HG03060 (cell line): ENCODE results near the gene EFTUD2.

ENCODE experiments used
- ATAC-seq: cut with Tn5 transposase; IDR thresholded peaks from one replicate; pipeline ENCODE4 v1.9.1; 2021; ENCODE audit warnings: low read depth, moderate number of reproducible peaks; ENCODE audit not compliant: unreplicated experiment

Gene EFTUD2

GRCh38 chr17:44926821-44927525 lies 27.7 kb upstream of the EFTUD2 start:
- ATAC-seq = no peak

- ATAC-seq = no peak
Observed at GRCh38 chr17:44925731-44926697, 26.8 kb upstream of the EFTUD2 start.

GRCh38 chr17:44924107-44924544 lies 24.9 kb upstream of the EFTUD2 start:
- no peak for ATAC-seq

- ATAC-seq = no peak
Observed at GRCh38 chr17:44922746-44923470, 23.7 kb upstream of the EFTUD2 start.

- ATAC-seq = no peak
Observed at GRCh38 chr17:44922136-44922535, 22.9 kb upstream of the EFTUD2 start.

- no peak for ATAC-seq
Observed at GRCh38 chr17:44921122-44921882, 22.1 kb upstream of the EFTUD2 start.

GRCh38 chr17:44920565-44920940 lies 21.3 kb upstream of the EFTUD2 start:
- no peak for ATAC-seq

GRCh38 chr17:44919885-44920564 lies 20.8 kb upstream of the EFTUD2 start:
- no peak for ATAC-seq

- ATAC-seq = no peak
Observed at GRCh38 chr17:44919411-44919810, 20.2 kb upstream of the EFTUD2 start.

GRCh38 chr17:44918006-44918405 lies 18.8 kb upstream of the EFTUD2 start:
- ATAC-seq = no peak

GRCh38 chr17:44917456-44917855 lies 18.2 kb upstream of the EFTUD2 start:
- ATAC-seq = no peak

- no peak for ATAC-seq
Observed at GRCh38 chr17:44916781-44917241, 17.6 kb upstream of the EFTUD2 start.

- ATAC-seq = no peak
Observed at GRCh38 chr17:44915862-44916780, 16.9 kb upstream of the EFTUD2 start.

- ATAC-seq = no peak
Observed at GRCh38 chr17:44915321-44915726, 16.1 kb upstream of the EFTUD2 start, which contains the start of gene GFAP. Gene GFAP (minus strand): TSS chr17:44915500. CDS start chr17:44915486, 14 bp downstream.

- no peak for ATAC-seq
Observed at GRCh38 chr17:44914698-44915271, 15.5 kb upstream of the EFTUD2 start.

GRCh38 chr17:44914148-44914547 lies 14.9 kb upstream of the EFTUD2 start:
- no peak for ATAC-seq

GRCh38 chr17:44913676-44914075 lies 14.4 kb upstream of the EFTUD2 start:
- no peak for ATAC-seq
